A673 (cell line): ENCODE results near the gene SRXN1.

Experiments
- CTCF ChIP-seq: fragments of 300-800, 200-600 bp; sonication (generic); conservative IDR thresholded peaks from 2 replicates; pipeline ENCODE4 v1.5.1; 2017; ENCODE audit warnings: low read depth, mild to moderate bottlenecking, antibody characterized with exemption, low read length, moderate library complexity, mixed read lengths
- EZH2 ChIP-seq: fragments of 200-600 bp; sonication (generic); IDR thresholded peaks from 2 replicates; pipeline ENCODE4 v1.6.1; 2017; ENCODE audit warnings: borderline replicate concordance, low read depth, mild to moderate bottlenecking, mixed read lengths, antibody characterized with exemption, low read length; ENCODE audit not compliant: poor library complexity, severe bottlenecking

GRCh38 chr20:654417-654750 is 1.4 kb upstream of the SRXN1 start:
- TF ChIP-seq CTCF = no peak
- TF ChIP-seq EZH2 = no peak
